ENCODE results near the gene KCNJ1. TPM values are rescaled to one million over a fixed set of nuclear protein-coding genes. Genes with fewer than 3 reads are reported as not detected.

The KCNJ1 gene
- total RNA-seq, 1 donor from 2014 or later, result not detected

DNA sequence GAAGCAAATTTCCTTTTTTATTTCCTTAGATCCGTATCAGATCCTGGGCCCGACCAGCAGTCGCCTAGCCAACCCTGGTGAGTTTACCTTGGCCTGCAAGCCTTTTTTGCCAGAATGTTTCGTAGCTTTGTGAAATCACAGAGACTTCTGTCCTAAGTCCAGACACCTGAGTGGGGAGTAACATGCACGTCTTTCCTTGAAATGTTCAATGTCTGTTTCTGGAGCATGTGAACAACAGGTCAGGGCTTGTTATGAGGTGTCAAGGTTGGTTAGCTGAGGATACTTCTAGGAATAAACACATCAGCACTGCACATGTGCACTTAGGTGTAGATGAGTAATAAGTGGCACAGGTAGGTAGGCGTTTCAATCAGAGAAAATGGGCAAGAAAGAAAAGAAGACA, 58.0 kb downstream of the KCNJ1 start:
- TF ChIP-seq, protein P1, sequence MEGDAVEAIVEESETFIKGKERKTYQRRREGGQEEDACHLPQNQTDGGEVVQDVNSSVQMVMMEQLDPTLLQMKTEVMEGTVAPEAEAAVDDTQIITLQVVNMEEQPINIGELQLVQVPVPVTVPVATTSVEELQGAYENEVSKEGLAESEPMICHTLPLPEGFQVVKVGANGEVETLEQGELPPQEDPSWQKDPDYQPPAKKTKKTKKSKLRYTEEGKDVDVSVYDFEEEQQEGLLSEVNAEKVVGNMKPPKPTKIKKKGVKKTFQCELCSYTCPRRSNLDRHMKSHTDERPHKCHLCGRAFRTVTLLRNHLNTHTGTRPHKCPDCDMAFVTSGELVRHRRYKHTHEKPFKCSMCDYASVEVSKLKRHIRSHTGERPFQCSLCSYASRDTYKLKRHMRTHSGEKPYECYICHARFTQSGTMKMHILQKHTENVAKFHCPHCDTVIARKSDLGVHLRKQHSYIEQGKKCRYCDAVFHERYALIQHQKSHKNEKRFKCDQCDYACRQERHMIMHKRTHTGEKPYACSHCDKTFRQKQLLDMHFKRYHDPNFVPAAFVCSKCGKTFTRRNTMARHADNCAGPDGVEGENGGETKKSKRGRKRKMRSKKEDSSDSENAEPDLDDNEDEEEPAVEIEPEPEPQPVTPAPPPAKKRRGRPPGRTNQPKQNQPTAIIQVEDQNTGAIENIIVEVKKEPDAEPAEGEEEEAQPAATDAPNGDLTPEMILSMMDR (IDR thresholded peaks at IDR 0.05; ENCODE audit: unreplicated experiment), result no peak
- Mint-ChIP-seq H3K9me3 (ENCODE audit: low read depth) (no peaks in the 10 kb centered on the region), H3K4me3 (ENCODE audit: low read depth) (no peak overlapping the region), H3K36me3 (ENCODE audit: insufficient read depth) (no peaks in the 10 kb centered on the region), H3K4me1 (ENCODE audit: low read depth) (no peaks in the 10 kb centered on the region), H3K27ac (no peak overlapping the region), H3K27me3 (peaks cover 18% of the 10 kb centered on the region)
- DNase-seq (ENCODE audit: low spot score, unreplicated experiment), result no peak

DNA sequence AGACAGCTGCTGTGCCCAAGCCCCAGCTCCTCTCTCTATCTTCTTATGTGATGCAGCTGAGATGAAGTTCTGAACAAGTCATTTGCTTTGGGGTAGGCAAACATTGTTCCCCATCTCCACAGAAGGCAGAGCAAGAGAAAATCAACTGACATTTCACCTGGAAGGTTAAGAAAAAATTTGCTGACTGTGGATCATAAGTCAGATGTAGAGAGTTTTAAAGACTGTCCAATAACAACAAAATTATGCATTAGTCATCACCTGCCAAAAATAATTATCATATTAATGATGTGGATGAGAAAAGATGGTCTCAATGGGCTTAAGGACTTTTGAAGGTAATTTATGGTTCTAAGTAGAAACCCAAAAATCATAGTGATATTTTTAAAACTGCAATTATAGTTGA, 59.2 kb downstream of the KCNJ1 start:
- Mint-ChIP-seq H3K36me3 (ENCODE audit: insufficient read depth) (no peaks in the 10 kb centered on the region), H3K27me3 (peaks cover 18% of the 10 kb centered on the region), H3K9me3 (ENCODE audit: low read depth) (no peaks in the 10 kb centered on the region), H3K4me1 (ENCODE audit: low read depth) (no peaks in the 10 kb centered on the region), H3K4me3 (ENCODE audit: low read depth) (no peak overlapping the region), H3K27ac (no peak overlapping the region)
- no peak for DNase-seq (ENCODE audit: low spot score, unreplicated experiment)
- TF ChIP-seq, protein P1 (IDR thresholded peaks at IDR 0.05; ENCODE audit: unreplicated experiment), result no peak

DNA sequence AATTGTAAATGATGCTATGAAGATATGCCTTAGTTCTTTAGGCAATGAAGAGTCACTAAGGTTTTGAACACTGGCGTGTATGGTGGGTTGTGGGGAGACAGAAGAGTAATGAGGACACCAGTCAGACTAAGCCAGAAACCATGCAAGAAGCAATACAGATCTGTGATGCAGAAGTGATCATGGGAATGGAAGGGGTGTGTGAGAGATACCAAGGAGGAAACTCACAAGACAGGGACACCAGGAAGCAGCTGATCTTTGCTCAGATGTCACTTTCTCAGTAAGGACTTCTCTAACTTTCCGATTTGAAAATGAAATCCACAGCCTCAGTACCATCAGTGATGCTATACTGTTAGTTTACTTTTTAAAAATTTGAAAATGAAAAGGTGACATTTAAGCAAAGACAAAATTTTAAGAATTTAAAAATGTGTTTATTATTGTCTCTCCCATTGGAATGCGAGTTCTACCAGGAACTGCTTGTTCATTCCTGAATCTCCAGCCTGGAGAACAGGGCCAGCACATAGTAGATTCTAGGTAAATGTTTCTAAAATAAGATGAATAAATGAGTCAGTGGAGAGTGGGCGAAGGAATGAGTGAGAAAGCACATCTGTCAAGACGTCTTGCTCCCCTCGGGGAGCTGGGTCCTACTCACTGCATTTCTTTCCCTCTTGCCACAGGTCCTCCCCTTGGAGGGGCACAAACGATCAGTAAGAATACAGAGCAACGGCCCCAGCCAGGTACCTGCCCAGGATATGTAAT, 60.4 kb downstream of the KCNJ1 start:
- H3K9me3 Mint-ChIP-seq (ENCODE audit: low read depth), result no peaks in the 10 kb centered on the region
- H3K36me3 Mint-ChIP-seq (ENCODE audit: insufficient read depth), result no peaks in the 10 kb centered on the region
- H3K27me3 Mint-ChIP-seq, result peaks cover 18% of the 10 kb centered on the region
- no peaks in the 10 kb centered on the region for H3K4me1 Mint-ChIP-seq (ENCODE audit: low read depth)
- DNase-seq (ENCODE audit: low spot score, unreplicated experiment), result no peak
- H3K4me3 Mint-ChIP-seq (ENCODE audit: low read depth), result no peak overlapping the region
- no peak overlapping the region for H3K27ac Mint-ChIP-seq
- TF ChIP-seq, protein P1 (IDR thresholded peaks at IDR 0.05; ENCODE audit: unreplicated experiment), result no peak

DNA sequence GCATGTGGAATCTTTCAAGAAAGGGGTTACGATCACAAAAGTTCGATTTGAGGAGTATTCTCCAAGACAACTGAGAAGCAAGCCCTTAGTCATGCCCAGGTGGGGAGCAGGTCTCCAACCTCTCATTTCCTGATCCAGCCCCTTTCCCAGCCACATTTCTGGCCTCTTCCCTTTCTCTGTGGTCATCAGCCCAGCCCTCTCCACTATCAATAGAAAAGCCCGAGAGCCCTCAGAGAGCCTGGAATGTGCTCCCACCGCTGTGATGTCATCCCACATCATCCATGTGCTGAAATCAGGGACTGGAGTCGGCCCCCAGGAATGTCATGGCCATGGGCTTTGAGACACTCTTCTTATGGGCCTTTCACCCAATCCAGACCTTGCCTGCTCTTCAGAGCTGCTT, 62.6 kb downstream of the KCNJ1 start:
- Mint-ChIP-seq H3K27ac (no peak overlapping the region), H3K9me3 (ENCODE audit: low read depth) (no peaks in the 10 kb centered on the region), H3K27me3 (peaks cover 34% of the 10 kb centered on the region), H3K4me3 (ENCODE audit: low read depth) (no peak overlapping the region), H3K4me1 (ENCODE audit: low read depth) (no peaks in the 10 kb centered on the region), H3K36me3 (ENCODE audit: insufficient read depth) (no peaks in the 10 kb centered on the region)
- TF ChIP-seq, protein P1 (IDR thresholded peaks at IDR 0.05; ENCODE audit: unreplicated experiment), result no peak
- DNase-seq (ENCODE audit: low spot score, unreplicated experiment), result no peak

DNA sequence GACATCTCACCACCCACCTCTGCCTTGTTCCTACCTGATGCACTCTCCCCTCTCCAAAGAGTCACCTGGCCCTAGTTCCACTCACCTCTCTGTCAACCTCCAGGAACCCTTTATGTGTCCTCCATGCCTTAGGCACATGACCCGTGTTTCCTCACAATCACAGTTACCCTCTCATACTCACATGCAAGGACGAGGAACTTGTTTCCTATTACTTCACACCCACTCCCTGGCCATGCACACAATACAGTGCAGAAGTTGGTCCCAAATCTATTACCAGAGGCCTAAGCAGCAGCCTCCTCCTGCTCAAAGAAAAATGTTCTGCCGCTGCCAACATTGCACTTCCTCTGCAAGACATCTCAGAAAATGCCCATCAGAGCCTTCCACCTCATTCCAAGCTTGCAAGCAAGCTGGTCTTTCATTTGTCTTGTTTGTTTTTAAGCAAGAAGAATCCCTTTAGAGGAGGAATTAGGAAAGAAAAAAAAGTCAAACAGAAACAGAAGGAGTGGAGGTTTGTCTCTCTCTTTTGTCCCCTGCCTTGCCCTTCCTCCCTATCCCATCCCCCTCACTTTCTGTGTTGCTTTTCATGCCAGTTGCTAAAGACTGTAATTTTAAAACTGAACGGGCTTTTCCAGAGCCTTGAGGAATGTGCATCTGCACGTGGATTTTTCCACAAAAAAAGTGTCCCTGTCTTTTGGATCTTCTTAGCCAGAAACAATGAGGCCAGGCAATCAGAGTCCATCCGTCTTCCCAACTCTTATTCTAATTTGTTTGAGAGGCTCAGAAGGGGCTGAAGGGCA, 63.4 kb downstream of the KCNJ1 start:
- Mint-ChIP-seq H3K27ac (no peak overlapping the region), H3K36me3 (ENCODE audit: insufficient read depth) (no peaks in the 10 kb centered on the region), H3K4me3 (ENCODE audit: low read depth) (no peak overlapping the region), H3K9me3 (ENCODE audit: low read depth) (no peaks in the 10 kb centered on the region), H3K4me1 (ENCODE audit: low read depth) (no peaks in the 10 kb centered on the region), H3K27me3 (peaks cover 34% of the 10 kb centered on the region)
- no peak for DNase-seq (ENCODE audit: low spot score, unreplicated experiment)
- TF ChIP-seq, protein P1 (IDR thresholded peaks at IDR 0.05; ENCODE audit: unreplicated experiment), result no peak
